Stimulated activated CD4-positive, alpha-beta T cell treated with anti-CD3 and anti-CD28 coated beads, Interleukin-4, amount 100 ng/mL, for 48 hours (primary cell): Measurements from ENCODE around the gene KCTD17.
"Not testable (repeated sequence)": the region's sequence is repeated elsewhere in the genome, so short reads cannot be mapped to it uniquely, and the experiment has no call there.

Experiments
- DNase-seq, 2 donors: peaks; one replicate each; pipeline ENCODE4 v3.0.0-alpha.2; 2020; ENCODE audit warnings: low read depth in 2 of 2

Gene KCTD17

DNA sequence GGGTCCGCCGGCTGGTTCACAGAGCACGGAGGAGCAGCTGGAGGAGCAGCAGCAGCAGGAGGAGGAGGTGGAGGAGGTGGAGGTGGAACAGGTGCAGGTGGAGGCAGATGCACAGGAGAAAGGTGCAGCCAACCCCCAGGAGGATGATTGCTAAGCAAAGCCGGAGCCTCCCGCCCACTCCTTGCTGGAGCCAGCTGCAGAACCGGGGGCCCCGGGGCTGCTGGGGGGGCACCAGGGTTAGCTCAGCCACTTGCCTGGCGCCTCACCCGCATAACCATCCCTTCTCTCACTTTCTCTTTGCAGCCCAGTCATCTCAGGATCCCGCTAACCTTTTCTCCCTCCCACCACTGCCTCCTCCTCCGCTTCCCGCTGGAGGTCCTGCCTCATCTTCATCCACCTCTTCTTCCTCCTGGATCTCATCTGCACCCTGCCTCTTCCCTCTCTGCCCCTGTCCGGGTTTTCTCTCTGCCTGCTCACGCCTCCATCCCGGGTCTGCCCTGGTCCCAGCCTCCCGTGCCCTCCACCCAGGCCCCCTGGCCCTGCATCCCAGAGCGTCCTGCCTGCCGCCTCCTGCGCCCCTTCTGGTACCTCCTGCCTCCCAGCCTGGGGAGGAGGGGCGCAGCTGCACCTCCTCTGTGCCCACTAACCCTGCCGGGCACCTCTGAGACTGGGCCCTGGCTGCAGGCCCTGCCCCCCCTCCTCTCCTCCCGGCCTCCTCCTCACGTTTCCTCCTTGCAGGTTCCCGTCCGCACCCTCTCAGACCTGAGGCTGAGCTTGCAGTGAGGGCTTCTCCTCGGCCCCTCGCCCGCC, 9.5 kb downstream of the KCTD17 start:
- DNase-seq = peak; percentile 55 to 64

DNA sequence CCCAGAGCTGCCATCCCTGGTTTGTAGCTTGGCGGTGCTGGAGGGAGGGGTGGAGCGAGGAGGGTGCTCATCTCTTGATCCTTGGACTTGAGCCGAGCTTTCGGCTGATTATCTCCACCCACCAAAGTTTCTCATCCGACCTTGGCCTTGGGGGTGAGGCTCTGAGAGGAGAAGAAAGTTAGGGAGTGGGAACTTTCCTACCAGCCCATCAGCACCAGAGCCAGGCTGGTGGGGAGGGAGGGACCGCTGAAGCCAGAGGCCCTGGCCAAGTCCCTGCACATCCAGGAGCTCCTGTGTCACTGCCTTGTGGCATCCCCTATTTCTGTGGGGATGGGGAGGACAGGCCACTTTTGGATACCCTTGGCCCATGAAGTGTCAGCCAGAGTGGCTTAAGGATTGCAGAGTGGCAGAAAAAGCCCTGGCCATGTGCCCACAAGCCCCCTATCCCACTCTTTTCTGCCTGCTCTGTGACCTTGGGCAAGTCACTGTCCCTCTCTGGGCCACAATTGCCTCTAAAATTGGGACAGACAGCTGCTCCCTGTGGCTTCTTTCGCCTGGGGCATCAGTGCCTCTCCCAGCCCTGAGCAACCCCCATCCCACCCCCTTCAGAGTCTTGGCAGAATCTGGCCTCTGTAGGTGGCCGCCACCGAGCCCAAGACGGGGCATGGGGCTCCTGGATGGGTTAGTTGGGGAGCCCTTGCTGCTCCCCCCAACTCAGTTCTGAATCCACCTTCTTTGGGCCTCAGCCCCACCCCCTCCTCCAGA, 10.3 kb downstream of the KCTD17 start:
- DNase-seq = no peak

DNA sequence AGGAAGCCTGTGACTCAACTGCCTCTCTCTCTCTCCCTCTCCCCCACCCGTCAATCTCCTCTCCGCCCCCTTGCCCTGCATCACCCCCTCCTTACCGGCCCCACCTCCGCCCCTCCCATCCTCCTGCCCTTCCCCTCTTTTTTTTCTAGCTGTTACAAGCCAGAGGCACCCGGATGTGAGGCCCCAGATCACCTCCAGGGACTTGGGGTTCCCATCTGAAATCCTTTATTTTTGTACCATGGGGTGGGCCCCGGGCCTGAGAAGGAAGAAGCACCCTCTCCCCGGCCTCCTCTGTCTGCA, 10.8 kb downstream of the KCTD17 start:
- DNase-seq = no peak

DNA sequence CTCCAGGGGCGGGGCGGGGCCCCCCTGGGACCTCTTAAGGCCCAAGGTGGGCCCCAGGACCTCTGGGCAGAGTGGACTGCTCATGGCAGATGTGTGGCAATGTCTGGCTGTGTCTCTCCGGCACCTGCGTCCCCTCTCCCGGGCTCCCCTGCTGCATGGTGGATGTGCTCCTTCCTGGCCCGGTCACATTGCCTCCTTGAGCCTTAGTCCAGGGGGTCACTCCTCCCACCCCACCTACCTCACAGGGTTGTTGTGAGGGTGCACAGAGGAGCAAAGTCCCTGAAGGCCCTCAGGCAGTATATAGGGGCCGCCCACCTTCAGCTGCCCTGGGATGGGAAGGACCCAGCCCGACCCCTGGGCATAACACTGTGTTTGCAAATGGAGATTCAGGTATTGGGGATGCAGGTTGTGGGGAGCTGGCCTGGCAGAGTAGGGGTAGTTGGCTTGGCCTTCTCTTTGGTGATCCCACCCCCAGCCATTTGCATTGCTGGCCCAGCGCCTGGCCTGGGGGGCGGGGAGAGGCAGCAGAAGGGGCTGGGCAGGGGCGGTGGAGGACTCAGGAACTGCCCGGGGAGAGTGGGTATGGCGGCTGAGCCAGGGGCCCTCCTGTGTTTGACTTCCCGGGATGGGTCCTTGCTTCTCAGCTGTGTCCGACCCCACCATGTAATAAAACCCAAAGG, 11.3 kb downstream of the KCTD17 start:
- DNase-seq = no peak

DNA sequence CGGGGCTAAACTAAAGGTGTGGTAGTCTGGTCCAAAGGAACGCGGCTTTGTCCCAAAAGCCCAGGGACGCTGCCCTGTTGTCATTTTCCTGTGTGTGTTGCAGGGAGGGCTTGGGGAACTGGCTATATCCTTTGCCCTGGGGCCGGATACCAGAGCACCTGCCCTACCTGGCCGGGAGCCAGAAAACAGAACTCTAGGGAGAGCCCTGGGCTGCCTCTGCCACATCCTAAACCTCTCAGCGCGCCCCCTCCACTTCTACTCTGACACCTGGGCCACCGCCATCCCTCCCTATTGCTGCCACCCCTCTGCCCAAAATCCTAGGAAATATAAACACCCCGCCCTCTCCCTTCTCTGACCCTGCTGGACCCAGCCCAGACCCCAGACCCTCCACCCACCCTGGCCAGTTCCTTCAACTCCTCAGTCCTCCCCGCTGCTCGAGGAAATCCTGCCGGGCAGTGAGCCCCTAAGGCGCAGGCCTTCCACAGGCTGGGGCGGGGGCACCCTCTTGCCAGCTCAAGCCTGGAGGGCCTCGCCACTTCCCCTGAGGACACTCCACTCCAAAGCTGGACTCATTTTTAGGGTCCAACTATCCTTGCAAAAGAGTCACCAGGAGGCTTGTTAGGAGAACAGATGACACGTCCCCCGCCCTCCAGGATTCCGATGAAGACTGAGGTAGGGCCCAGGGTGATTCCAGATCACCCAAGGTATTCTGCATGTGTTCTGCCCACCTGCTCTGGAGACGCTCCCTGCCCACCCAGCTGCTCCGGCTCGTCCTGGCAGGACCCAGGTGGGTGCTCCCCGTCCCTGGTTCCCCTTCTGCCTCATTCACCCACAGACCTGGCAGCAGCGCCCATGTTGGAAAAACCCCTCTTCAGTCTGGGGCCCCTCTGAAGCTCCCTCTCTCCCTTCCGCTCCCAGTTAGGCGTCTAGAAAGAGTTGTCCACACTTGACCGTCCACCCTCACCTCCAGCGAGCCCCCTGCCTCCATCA, 12.2 kb downstream of the KCTD17 start:
- DNase-seq = no peak

DNA sequence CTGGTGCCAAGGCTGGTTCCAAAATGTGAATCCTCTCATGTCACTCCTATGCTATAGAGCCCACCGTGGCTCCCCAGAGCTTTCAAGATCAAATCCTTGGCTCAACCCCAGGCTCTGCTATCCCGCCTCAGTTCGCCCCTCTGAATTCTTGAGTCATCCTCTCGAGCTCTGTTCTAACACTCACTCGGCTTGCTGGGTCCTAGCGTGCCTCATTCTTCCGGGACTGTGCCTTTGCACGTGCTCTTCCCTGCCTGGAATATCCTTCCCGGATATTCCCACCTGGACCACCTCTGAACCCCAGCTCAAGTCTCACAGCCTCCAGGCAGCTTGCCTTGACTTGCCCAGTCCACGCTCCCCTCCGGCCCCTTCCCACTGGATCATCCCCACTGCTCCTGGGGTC, 13.0 kb downstream of the KCTD17 start:
- DNase-seq = no peak

DNA sequence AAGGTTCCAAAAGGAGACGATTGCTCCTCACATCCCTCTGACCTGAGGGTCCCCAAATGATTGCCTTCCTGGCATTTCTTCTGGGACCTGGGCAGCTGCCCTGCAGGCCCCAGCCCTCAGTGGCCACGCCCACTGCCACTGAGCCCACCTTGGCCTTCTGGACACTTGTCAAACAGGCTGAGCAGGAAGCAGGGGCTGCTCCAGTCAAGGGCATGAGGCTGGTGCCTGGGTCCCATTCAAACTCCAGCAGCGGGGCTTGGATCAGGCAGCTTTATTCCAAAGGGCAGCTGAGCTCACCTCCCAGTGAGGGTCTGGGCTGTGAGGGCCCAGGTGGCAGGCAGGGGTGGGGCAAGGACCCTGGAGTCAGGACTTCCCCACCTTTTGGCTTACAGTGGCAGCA, 13.6 kb downstream of the KCTD17 start:
- DNase-seq = no peak

DNA sequence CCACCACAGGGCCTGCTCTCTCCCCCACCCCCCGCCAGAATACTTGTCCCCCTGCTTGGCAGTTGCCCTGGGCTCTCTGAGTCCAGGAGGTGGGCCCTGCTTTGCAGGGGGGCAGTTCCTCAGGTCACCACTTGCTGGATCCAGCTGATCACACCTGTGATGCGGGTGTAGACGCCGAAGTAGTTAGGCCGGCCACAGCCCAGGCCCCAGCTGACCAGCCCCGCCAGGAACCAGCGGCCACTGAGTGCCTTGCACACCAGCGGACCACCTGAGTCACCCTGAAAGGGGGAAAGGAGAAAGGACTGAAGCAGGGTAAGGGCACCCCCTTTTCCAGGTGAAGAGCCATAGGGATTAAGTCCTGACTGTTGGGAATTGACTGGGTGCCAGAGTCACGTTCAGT, 14.4 kb downstream of the KCTD17 start:
- DNase-seq = no peak

DNA sequence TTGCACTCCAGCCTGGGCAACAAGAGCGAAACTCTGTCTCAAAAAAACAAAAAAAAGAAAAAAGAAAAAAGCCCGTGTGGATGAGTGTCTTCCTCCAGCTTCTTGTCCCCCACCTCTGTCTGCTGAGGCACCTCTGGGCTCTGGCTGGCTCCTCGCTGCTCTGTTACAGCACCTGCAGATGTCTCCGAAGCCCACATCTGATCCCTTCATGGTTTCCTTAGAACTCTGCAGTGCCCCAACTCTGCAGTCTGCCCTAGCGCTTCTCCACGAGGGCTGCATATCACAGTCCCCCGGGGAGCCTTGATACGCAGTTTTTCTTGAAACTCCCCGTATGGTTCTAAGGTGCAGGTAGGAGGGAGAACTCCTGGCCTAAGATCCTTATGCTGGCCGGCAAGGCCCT, 15.9 kb downstream of the KCTD17 start:
- no peak for DNase-seq

DNA sequence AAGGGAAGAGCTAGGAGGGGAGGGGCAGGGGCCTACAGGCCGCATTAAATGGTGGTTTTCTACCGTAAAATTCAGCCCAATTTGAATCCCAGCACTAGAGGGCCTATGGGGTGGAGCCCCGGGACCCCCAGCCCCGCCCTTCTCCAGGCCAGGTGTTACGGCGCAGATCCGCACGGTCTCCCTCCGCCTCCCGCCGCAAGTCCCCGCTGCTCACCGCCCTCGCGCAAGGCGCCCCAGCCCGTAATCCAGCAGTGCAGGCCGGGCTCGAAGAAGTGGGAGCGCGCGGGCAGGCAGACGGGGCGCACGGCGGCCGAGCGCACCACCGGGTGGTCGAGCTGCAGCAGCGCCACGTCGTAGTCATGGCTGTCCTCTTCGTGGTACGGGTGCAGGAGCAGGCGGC, 17.3 kb downstream of the KCTD17 start:
- no peak for DNase-seq

DNA sequence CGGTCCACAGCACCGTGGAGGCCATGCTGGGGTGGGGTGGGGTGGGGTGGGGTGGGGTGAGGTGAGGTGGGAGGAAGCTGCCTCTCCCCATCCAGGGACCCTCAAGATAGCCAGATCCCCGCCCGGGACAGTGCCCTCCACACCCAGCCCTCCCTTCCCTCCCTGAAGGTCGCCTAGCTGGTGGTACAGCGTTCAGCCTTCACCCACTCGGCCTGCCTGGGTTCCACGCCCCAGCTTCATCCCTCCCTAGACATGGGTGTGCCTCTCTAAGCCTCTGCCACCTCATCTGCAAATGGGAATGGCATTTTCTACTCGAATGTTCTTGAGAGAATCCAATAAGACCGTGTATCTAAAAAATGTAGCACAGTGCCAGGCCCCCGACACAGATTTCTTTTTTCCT, 17.8 kb downstream of the KCTD17 start:
- no peak for DNase-seq

DNA sequence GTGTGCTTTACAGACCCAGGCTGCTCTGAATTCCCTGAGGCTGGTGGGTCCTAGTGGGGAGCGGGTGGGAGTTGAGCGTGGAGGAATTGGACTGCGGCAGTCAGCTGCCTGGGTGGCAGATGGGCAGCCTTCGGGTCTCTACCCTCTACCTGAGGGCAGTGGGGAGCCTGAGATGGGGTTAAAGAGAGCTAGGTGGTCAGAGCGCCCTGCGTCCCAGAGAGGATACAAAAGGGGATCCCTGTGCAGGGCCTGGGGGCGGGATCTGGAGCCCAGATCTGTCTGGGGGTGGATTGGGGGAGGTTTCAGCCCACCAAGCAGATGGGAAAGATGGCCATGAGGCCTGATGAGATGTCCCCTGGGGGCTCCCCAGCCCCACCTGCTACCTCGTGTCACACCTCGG, 18.2 kb downstream of the KCTD17 start:
- DNase-seq = no peak

DNA sequence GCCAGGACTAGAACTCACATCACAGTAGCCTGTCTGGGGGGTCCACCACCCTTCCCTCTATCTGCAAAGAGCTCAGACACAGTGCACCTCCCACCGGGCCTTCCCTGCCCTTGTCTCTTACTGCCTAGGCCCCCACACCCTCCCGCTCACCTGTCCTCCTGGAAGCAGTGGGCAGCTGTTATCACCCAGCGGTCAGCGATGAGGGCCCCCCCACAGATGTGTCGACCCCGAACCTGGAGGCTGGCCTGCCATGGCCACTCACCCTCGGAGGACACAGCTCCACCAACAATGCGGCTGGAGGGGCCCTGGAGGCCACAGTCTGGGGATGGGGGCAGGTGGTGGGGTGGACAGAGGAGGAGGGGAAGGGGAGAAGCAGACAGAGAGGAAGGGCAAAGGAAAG, 18.8 kb downstream of the KCTD17 start:
- no peak for DNase-seq

DNA sequence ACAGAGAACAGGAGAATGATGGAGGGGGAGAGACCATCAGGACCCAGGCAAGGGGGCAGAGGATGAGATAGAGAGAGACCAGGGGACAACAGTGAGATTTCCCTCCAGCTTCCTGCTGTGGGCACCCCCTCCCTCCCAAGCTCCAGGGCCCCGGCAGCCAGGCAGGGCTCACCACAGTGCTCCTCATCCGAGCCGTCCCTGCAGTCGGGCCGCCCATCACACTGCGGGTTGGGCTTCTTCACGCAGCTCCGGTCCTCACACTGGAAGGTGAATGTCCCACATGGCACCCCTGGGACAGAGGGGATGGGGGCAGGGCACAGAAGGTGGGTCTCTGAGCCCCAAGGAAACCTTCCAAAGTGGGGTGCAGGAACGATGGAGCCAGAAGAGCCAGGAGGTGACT, 19.2 kb downstream of the KCTD17 start:
- no peak for DNase-seq

DNA sequence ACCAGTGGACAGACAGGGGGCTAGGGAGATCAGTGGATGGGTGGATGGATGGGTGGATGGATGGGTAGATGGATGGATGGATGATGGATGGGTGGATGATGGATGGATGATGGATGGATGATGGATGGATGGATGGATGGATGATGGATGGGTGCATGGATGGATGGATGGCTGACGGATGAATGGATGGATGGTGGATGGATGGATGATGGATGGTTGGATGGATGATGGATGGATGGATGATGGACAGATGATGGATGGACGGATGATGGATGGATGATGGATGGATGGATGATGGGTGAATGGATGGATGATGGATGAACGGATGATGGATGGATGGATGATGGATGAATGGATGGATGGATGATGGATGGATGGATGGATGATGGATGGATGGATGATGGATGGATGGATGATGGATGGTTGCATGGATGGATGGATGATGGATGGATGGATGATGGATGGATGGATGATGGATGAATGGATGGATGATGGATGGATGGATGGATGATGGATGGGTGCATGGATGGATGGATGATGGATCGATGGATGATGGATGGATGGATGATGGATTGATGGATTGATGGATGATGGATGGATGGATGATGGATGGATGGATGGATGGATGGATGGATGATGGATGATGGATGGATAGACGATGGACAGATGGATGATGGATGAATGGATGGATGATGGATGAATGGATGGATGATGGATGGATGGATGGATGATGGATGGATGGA, 20.5 kb downstream of the KCTD17 start:
- not testable (repeated sequence) for DNase-seq

DNA sequence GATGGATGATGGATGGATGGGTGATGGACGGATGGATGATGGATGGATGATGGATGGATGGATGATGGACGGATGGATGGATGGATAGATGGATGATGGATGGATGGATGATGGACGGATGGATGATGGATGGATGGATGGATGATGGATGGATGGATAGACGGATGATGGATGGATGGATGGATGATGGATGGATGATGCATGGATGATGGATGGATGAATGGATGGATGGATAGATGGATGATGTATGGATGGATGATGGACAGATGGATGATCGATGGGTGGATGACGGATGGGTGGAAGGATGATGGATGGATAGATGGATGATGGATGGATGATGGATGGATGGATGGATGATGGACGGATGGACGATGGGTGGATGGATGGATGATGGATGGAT, 21.1 kb downstream of the KCTD17 start:
- no peak for DNase-seq

DNA sequence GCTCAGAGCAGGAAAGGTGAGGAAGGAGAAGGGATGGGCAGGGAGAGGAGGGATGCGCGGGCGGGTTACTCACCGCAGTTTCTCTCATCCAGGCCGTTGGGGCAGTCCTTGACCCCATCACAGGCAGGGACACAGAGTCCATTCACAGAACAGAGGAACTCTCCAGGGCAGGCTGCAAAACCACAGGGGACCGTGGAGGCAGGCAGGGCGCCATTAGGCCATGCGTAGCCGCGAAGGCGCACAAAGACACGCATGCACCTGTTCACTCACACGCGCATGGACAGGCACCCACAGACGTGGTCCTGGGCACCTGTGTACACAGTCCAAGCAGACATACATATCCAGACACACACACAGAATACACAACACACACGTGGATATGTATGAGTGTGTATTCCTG, 23.0 kb downstream of the KCTD17 start:
- DNase-seq = no peak

DNA sequence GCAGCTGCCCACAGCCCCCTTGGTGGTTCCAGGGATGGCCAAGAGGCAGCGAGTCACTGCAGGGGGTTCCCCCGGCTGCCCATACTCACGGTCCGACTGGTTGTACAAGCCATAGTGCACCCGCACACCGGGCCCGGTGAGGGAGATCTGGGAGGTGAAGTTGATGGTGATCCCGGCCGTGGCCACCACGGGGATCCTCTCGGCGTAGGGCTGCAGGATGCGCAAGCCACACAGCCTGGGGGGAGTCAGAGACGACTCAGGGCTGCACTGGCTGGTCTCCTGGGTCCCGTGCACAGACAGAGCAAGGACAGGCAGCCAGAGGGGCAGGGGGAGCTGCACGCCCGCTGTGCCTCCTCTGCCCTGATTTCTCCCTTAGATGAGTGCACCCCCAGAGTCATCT, 23.5 kb downstream of the KCTD17 start:
- no peak for DNase-seq

DNA sequence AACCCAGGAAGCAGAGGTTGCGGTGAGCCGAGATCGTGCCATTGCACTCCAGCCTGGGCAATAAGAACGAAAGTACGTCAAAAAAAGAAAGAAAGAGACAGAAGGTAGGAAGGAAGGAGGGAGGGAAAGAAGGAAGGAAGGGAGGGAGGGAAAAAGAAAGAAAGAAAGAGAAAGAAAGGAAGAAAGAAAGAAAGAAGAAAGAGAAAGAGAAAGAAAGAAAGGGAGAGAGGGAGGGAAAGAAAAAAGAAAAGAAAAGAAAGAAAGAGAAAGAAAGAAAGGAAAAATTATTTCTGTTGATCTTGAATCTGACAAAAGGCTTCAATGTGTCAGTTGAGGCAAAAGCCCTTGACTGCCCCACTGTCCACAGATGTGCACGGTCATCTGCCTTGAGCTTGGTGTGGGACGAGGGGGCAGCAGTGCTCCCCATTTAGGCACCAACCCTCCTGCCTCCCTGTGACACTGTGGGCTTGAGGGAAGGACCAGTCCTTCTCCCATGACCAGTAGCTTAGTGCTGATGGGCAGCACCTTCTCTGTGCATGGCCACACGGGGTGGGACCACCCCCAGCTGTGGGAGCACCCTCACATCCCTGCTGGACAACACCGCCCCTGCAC, 24.4 kb downstream of the KCTD17 start:
- no peak for DNase-seq

DNA sequence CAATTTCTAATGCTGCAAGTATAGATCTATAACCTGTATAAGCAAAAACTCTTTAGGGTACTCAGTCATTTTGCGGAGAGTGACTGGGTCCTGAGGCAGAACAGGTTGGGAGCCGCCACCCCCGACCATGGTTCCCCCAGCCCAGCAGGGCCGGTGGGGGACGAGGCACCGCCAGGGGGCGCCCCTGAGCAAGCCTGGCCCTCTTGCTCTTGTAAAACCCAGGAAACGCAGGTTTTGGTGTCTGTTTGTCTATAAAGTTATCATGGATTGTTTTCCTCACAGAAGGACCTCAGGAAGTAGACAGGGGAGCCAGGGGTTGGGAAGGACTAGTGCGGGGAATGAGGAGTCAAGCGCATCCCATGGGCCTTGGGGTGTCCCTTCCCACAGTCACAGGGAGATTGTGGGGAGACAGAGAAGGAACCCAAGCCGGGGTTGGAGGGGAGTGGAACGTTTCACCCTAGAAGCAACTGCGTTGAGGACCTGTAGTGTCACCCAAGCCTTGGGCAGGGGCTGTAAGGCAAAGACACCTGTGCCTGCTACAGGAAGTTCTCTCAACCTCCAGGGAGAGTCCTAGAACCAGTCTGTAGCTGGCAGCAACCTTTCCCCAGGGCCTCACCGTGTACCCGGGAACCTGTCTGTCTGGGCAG, 26.4 kb downstream of the KCTD17 start:
- peak; percentile 84 to 95 for DNase-seq
